ENCODE measurements around the gene CD63.

DNA sequence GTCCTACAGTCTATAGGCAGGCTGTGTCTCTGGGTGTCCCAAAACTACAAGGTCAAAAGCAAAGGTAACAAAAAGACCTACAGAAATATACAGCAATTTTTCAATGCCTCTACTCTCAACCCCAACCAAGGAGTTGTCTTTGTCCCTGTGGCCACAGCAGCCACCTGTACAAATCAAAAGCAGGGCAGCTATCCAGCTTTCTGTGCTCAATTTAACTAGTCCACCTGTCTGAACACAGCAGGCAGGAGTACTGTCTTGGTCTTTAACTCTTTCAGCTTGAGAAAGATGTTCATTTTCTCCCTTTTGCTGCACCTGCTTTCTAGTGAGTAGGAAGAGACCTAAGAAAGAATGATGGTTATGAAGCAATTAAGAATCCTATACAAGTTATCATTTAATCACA is 33.8 kb upstream of the CD63 start:
- no peak for TF ChIP-seq POLR2A (IDR thresholded peaks at IDR 0.05)
- TF ChIP-seq, protein P1, sequence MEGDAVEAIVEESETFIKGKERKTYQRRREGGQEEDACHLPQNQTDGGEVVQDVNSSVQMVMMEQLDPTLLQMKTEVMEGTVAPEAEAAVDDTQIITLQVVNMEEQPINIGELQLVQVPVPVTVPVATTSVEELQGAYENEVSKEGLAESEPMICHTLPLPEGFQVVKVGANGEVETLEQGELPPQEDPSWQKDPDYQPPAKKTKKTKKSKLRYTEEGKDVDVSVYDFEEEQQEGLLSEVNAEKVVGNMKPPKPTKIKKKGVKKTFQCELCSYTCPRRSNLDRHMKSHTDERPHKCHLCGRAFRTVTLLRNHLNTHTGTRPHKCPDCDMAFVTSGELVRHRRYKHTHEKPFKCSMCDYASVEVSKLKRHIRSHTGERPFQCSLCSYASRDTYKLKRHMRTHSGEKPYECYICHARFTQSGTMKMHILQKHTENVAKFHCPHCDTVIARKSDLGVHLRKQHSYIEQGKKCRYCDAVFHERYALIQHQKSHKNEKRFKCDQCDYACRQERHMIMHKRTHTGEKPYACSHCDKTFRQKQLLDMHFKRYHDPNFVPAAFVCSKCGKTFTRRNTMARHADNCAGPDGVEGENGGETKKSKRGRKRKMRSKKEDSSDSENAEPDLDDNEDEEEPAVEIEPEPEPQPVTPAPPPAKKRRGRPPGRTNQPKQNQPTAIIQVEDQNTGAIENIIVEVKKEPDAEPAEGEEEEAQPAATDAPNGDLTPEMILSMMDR (IDR thresholded peaks at IDR 0.05), result no peak

All from breast epithelium (tissue), 3 donors.